ENCODE results near the gene FZD2.

DNA sequence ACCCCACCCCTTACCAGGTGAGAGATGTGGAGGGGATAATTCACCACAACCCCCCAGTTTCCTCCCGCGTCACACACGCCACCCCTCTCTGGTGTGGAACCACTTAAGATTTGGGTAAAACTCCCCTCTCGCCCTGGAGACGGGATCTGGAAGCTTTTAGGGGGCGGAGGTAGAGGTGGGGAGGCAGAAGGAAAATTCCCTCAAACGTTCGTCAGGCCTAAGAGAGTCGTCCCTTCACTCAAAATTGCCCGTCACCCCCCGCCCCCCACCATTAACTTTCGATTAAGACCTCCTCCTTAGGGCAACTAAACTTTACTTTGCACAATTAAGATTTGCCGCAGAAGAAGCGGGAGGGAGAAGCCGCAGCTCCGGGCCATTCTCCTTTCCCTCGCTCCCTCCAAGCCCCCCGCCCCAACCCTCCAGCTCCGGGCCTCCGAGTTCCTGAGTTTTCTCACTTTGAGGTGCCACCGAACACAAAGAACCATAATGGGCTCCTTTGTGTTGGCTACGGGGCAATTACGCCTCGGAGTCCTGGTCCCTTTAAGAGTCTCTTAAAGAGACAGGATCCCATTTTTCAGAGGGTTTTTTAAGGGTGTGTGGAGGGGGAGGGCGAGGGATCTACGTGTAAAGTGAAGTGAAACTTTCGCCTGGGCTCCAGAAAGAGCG lies 985 bp upstream of the FZD2 start:
- TF ChIP-seq, protein P1, sequence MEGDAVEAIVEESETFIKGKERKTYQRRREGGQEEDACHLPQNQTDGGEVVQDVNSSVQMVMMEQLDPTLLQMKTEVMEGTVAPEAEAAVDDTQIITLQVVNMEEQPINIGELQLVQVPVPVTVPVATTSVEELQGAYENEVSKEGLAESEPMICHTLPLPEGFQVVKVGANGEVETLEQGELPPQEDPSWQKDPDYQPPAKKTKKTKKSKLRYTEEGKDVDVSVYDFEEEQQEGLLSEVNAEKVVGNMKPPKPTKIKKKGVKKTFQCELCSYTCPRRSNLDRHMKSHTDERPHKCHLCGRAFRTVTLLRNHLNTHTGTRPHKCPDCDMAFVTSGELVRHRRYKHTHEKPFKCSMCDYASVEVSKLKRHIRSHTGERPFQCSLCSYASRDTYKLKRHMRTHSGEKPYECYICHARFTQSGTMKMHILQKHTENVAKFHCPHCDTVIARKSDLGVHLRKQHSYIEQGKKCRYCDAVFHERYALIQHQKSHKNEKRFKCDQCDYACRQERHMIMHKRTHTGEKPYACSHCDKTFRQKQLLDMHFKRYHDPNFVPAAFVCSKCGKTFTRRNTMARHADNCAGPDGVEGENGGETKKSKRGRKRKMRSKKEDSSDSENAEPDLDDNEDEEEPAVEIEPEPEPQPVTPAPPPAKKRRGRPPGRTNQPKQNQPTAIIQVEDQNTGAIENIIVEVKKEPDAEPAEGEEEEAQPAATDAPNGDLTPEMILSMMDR (IDR thresholded peaks at IDR 0.05) = no peak
- no peak for TF ChIP-seq MYC (IDR thresholded peaks at IDR 0.05; ENCODE audit: borderline replicate concordance, low read length)
- TF ChIP-seq CEBPB (IDR thresholded peaks at IDR 0.05) = no peak
- TF ChIP-seq HOXA7 (CRISPR knock-in tag; IDR thresholded peaks at IDR 0.05) = no peak
- TF ChIP-seq, protein P2, sequence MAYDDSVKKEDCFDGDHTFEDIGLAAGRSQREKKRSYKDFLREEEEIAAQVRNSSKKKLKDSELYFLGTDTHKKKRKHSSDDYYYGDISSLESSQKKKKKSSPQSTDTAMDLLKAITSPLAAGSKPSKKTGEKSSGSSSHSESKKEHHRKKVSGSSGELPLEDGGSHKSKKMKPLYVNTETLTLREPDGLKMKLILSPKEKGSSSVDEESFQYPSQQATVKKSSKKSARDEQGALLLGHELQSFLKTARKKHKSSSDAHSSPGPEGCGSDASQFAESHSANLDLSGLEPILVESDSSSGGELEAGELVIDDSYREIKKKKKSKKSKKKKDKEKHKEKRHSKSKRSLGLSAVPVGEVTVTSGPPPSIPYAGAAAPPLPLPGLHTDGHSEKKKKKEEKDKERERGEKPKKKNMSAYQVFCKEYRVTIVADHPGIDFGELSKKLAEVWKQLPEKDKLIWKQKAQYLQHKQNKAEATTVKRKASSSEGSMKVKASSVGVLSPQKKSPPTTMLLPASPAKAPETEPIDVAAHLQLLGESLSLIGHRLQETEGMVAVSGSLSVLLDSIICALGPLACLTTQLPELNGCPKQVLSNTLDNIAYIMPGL (CRISPR knock-in tag; IDR thresholded peaks at IDR 0.05; ENCODE audit: borderline replicate concordance) = no peak

Data from A549 (cell line).